Measurements from ENCODE around the gene SPG11.
A peak's percentile ranks its signal among the peaks of the same experiment; 100 is the strongest.
"Not testable (repeated sequence)": the region's sequence is repeated elsewhere in the genome, so short reads cannot be mapped to it uniquely, and the experiment has no call there.

SPG11 gene

GRCh38 chr15:44663410-44664308, at the start of gene SPG11:
TSS of gene SPG11 (minus strand) at chr15:44663662. CDS start at chr15:44663647, 15 bp downstream.
- peak; percentile 93 for DNase-seq

- DNase-seq, result peak; percentile 30
These were observed 49.0 kb upstream of the SPG11 start for GRCh38 chr15:44712346-44713005.

- peak; percentile 30 for DNase-seq
These were observed 48.4 kb upstream of the SPG11 start for GRCh38 chr15:44711743-44712345.

- peak; percentile 91 for DNase-seq
These were observed 47.8 kb upstream of the SPG11 start, which contains the start of the genes B2M and PATL2 for GRCh38 chr15:44711096-44711742. TSS of gene B2M (plus strand) at chr15:44711517. CDS start at chr15:44711547, 30 bp downstream. TSS of gene PATL2 (minus strand) at chr15:44711323. CDS start at chr15:44676490, 34,833 bp downstream.

- DNase-seq, result no peak
These were observed 47.0 kb upstream of the SPG11 start for GRCh38 chr15:44710236-44711095.

- DNase-seq, result no peak
These were observed 43.6 kb upstream of the SPG11 start for GRCh38 chr15:44706946-44707636.

GRCh38 chr15:44706401-44706800, 42.9 kb upstream of the SPG11 start:
- DNase-seq, result no peak

- no peak for DNase-seq
These were observed 42.5 kb upstream of the SPG11 start for GRCh38 chr15:44705986-44706385.

GRCh38 chr15:44700676-44701075, 37.2 kb upstream of the SPG11 start:
- not testable (repeated sequence) for DNase-seq

- DNase-seq, result no peak
These were observed 35.2 kb upstream of the SPG11 start for GRCh38 chr15:44698641-44699040.

- DNase-seq, result no peak
These were observed 33.6 kb upstream of the SPG11 start for GRCh38 chr15:44697014-44697413.

- no peak for DNase-seq
These were observed 31.8 kb upstream of the SPG11 start for GRCh38 chr15:44695294-44695693.

- DNase-seq, result no peak
These were observed 31.0 kb upstream of the SPG11 start for GRCh38 chr15:44694416-44694815.

GRCh38 chr15:44692659-44693058, 29.2 kb upstream of the SPG11 start:
- no peak for DNase-seq

- DNase-seq, result not testable (repeated sequence)
These were observed 26.8 kb upstream of the SPG11 start for GRCh38 chr15:44690245-44690644.

GRCh38 chr15:44689318-44689717, 25.9 kb upstream of the SPG11 start:
- not testable (repeated sequence) for DNase-seq

GRCh38 chr15:44682809-44683682, 19.6 kb upstream of the SPG11 start:
- peak; percentile 27 for DNase-seq

- no peak for DNase-seq
These were observed 18.7 kb upstream of the SPG11 start for GRCh38 chr15:44682211-44682610.

GRCh38 chr15:44676676-44677075, 13.2 kb upstream of the SPG11 start:
- DNase-seq, result no peak

- DNase-seq, result no peak
These were observed 12.4 kb upstream of the SPG11 start for GRCh38 chr15:44675911-44676310.
